A673 (cell line): ENCODE data around the gene RGS3. TPM values are rescaled to one million over a fixed set of nuclear protein-coding genes. Genes with fewer than 3 reads are reported as not detected.

Experiments used
- BruUV-seq: library from RNA; stranded (reverse); fragments of 400-500 nt; replicated peaks from 2 replicates; lab custom pipeline; 2021; lab: Mats Ljungman, UMichigan
- CTCF ChIA-PET: fragments of 300-600 bp; sonication (Branson Sonifier 250); formaldehyde crosslinking; loops from one replicate; lab custom pipeline; 2022; ENCODE audit warnings: antibody characterized with exemption; lab: Charles Lee
- POLR2A ChIA-PET: fragments of 300-600 bp; sonication (Branson Sonifier 250); formaldehyde crosslinking; loops from one replicate; lab custom pipeline; 2022; ENCODE audit warnings: antibody characterized with exemption; ENCODE audit not compliant: low non-redundant PET; lab: Charles Lee
- DNase-seq: peaks from one replicate; pipeline ENCODE4 v3.0.0-alpha.2; 2015; ENCODE audit warnings: low spot score
- H3K27ac ChIP-seq: fragments of 200-600 bp; sonication (generic); 2 replicates; pipeline ENCODE4 v1.5.1; 2016; ENCODE audit warnings: mixed run types, low read depth, mild to moderate bottlenecking, mixed read lengths, antibody characterized with exemption, low read length; ENCODE audit not compliant: poor library complexity, severe bottlenecking
- H3K27me3 ChIP-seq: fragments of 200-600 bp; sonication (generic); replicated peaks from 2 replicates; pipeline ENCODE4 v1.6.1; 2017; ENCODE audit warnings: mixed run types, low read depth, mild to moderate bottlenecking, mixed read lengths, antibody characterized with exemption, low read length; ENCODE audit not compliant: insufficient read depth, poor library complexity
- H3K36me3 ChIP-seq: fragments of 200-600 bp; sonication (generic); 2 replicates; pipeline ENCODE4 v1.6.1; 2016; ENCODE audit warnings: mixed run types, mild to moderate bottlenecking, mixed read lengths, antibody characterized with exemption, low read length; ENCODE audit not compliant: insufficient read depth, poor library complexity, severe bottlenecking
- H3K4me1 ChIP-seq: fragments of 200-600 bp; sonication (generic); 2 replicates; pipeline ENCODE4 v1.6.1; 2017; ENCODE audit warnings: mixed run types, mild to moderate bottlenecking, mixed read lengths, antibody characterized with exemption, low read length; ENCODE audit not compliant: insufficient read depth, poor library complexity, severe bottlenecking
- H3K4me3 ChIP-seq: fragments of 200-600 bp; sonication (generic); 2 replicates; pipeline ENCODE4 v1.5.1; 2016; ENCODE audit warnings: low read depth, mixed run types, mild to moderate bottlenecking, mixed read lengths, low read length; ENCODE audit not compliant: poor library complexity, severe bottlenecking
- H3K9me3 ChIP-seq: fragments of 200-600 bp; sonication (generic); 2 replicates; pipeline ENCODE4 v1.6.1; 2016; ENCODE audit warnings: mixed run types, low read depth, mild to moderate bottlenecking, mixed read lengths, antibody characterized with exemption, low read length; ENCODE audit not compliant: poor library complexity, severe bottlenecking
- CTCF ChIP-seq: fragments of 300-800, 200-600 bp; sonication (generic); conservative IDR thresholded peaks from 2 replicates; pipeline ENCODE4 v1.5.1; 2017; ENCODE audit warnings: low read depth, mild to moderate bottlenecking, antibody characterized with exemption, low read length, moderate library complexity, mixed read lengths
- EZH2 ChIP-seq: fragments of 200-600 bp; sonication (generic); IDR thresholded peaks from 2 replicates; pipeline ENCODE4 v1.6.1; 2017; ENCODE audit warnings: borderline replicate concordance, low read depth, mild to moderate bottlenecking, mixed read lengths, antibody characterized with exemption, low read length; ENCODE audit not compliant: poor library complexity, severe bottlenecking
- intact Hi-C: fragments of 100-400 bp; cut with micrococcal nuclease; formaldehyde crosslinking; loops from one replicate; pipeline ENCODE4 v1.10.0; 2022; ENCODE audit not compliant: unreplicated experiment
- total RNA-seq: library from RNA; stranded (reverse); gene quantifications from 2 replicates; pipeline ENCODE4 v1.2.3, GENCODE V29; 2021

Gene RGS3
- total RNA-seq, 1 experiment from 2014 or later = 19.2 TPM

- POLR2A ChIA-PET = no interaction called here
- CTCF ChIA-PET = no interaction called here
Observed at GRCh38 chr9:113562653-113563381, 99.3 kb downstream of the RGS3 start.

GRCh38 chr9:113563826-113564497 is 100.4 kb downstream of the RGS3 start:
- BruUV-seq = no TSS peak
- H3K36me3 ChIP-seq = no peaks in the 10 kb centered on the region
- H3K27ac ChIP-seq = no peak overlapping the region
- no peaks in the 10 kb centered on the region for H3K27me3 ChIP-seq
- ChIA-PET CTCF (no interaction called here), POLR2A (no interaction called here)
- no peak for DNase-seq
- intact Hi-C loops = loop anchor here (10.0 kb wide), 1 partner anchor 99 kb away; the partner anchor contains the start of gene RGS3
- TF ChIP-seq CTCF = no peak
- no peak for TF ChIP-seq EZH2
- H3K4me3 ChIP-seq = no peak overlapping the region
- peaks cover 21% of the 10 kb centered on the region for H3K4me1 ChIP-seq
- no peaks in the 10 kb centered on the region for H3K9me3 ChIP-seq

More at GRCh38 chr9:113562653-113563381, 99.3 kb downstream of the RGS3 start:
- BruUV-seq = no TSS peak
- TF ChIP-seq EZH2 (no peak), CTCF (no peak)
- Histone ChIP-seq H3K4me1 (peaks cover 17% of the 10 kb centered on the region), H3K9me3 (no peaks in the 10 kb centered on the region), H3K27ac (no peak overlapping the region), H3K36me3 (no peaks in the 10 kb centered on the region), H3K27me3 (no peaks in the 10 kb centered on the region), H3K4me3 (no peak overlapping the region)
- intact Hi-C loops = loop anchor here (10.0 kb wide), 1 partner anchor 98 kb away; the partner anchor contains the start of gene RGS3
- DNase-seq = no peak

- peak; percentile 62 for DNase-seq
- no peaks in the 10 kb centered on the region for H3K36me3 ChIP-seq
- no peak overlapping the region for H3K27ac ChIP-seq
- peak overlapping the region; percentile 33 for H3K4me3 ChIP-seq
- CTCF ChIA-PET = no interaction called here
- POLR2A ChIA-PET = no interaction called here
- no TSS peak for BruUV-seq
- H3K9me3 ChIP-seq = no peaks in the 10 kb centered on the region
- H3K27me3 ChIP-seq = no peaks in the 10 kb centered on the region
- H3K4me1 ChIP-seq = peaks cover 21% of the 10 kb centered on the region
- TF ChIP-seq CTCF = no peak
- no peak for TF ChIP-seq EZH2
- intact Hi-C loops = loop anchor here (10.0 kb wide), 1 partner anchor 100 kb away; the partner anchor contains the start of gene RGS3
Observed at GRCh38 chr9:113564498-113565237, 101.1 kb downstream of the RGS3 start.
